ENCODE data around the gene FOXD1. TPM values are rescaled to one million over a fixed set of nuclear protein-coding genes. Genes with fewer than 3 reads are reported as not detected.
"Not testable (repeated sequence)": the region's sequence is repeated elsewhere in the genome, so short reads cannot be mapped to it uniquely, and the experiment has no call there.

The FOXD1 gene
- total RNA-seq, 4 donors from 2014 or later = 1.7 to 22.7 (median 4.5) TPM

- H3K27ac ChIP-seq = no peak overlapping the region
- H3K27me3 ChIP-seq = no peaks in the 10 kb centered on the region
- H3K36me3 ChIP-seq = no peaks in the 10 kb centered on the region
- no peaks in the 10 kb centered on the region for H3K4me1 ChIP-seq
- DNase-seq = no peak
- no peaks in the 10 kb centered on the region for H3K9me3 ChIP-seq
- TF ChIP-seq POLR2A (IDR thresholded peaks at IDR 0.05) (no peak), CTCF (IDR thresholded peaks at IDR 0.05) (no peak)
- no peak overlapping the region for H3K4me3 ChIP-seq
Measured at GRCh38 chr5:73459366-73459765, 10.8 kb upstream of the FOXD1 start.

- not testable (repeated sequence) for H3K27me3 ChIP-seq
Measured at GRCh38 chr5:73456462-73456861, 7.9 kb upstream of the FOXD1 start.

GRCh38 chr5:73454379-73455036, 5.9 kb upstream of the FOXD1 start:
- peak in 1 of 3 donors; percentile 77 for DNase-seq
- no peaks in the 10 kb centered on the region for H3K36me3 ChIP-seq
- H3K4me1 ChIP-seq = peaks cover 0 to 12% (median 0%) of the 10 kb centered on the region in 4 donors
- no peaks in the 10 kb centered on the region for H3K9me3 ChIP-seq
- H3K27me3 ChIP-seq = peaks cover 0 to 22% of the 10 kb centered on the region in 2 donors
- no peak overlapping the region for H3K4me3 ChIP-seq
- no peak overlapping the region for H3K27ac ChIP-seq
- TF ChIP-seq POLR2A (IDR thresholded peaks at IDR 0.05) (no peak), CTCF (IDR thresholded peaks at IDR 0.05) (peak; percentile 15 to 81 (median 72))

More at GRCh38 chr5:73456462-73456861, 7.9 kb upstream of the FOXD1 start:
- H3K27ac ChIP-seq, H3K4me1 ChIP-seq, H3K4me3 ChIP-seq, DNase-seq, H3K36me3 ChIP-seq, H3K9me3 ChIP-seq: not testable (repeated sequence)

GRCh38 chr5:73452215-73452614, 3.6 kb upstream of the FOXD1 start:
- TF ChIP-seq POLR2A (IDR thresholded peaks at IDR 0.05) (no peak), CTCF (IDR thresholded peaks at IDR 0.05) (no peak)
- H3K27me3 ChIP-seq = peaks cover 0 to 29% of the 10 kb centered on the region in 2 donors
- H3K9me3 ChIP-seq = no peaks in the 10 kb centered on the region
- H3K36me3 ChIP-seq = no peaks in the 10 kb centered on the region
- H3K27ac ChIP-seq = no peak overlapping the region
- H3K4me1 ChIP-seq = peaks cover 0 to 23% (median 2%) of the 10 kb centered on the region in 4 donors
- no peak overlapping the region for H3K4me3 ChIP-seq
- DNase-seq = no peak

DNA sequence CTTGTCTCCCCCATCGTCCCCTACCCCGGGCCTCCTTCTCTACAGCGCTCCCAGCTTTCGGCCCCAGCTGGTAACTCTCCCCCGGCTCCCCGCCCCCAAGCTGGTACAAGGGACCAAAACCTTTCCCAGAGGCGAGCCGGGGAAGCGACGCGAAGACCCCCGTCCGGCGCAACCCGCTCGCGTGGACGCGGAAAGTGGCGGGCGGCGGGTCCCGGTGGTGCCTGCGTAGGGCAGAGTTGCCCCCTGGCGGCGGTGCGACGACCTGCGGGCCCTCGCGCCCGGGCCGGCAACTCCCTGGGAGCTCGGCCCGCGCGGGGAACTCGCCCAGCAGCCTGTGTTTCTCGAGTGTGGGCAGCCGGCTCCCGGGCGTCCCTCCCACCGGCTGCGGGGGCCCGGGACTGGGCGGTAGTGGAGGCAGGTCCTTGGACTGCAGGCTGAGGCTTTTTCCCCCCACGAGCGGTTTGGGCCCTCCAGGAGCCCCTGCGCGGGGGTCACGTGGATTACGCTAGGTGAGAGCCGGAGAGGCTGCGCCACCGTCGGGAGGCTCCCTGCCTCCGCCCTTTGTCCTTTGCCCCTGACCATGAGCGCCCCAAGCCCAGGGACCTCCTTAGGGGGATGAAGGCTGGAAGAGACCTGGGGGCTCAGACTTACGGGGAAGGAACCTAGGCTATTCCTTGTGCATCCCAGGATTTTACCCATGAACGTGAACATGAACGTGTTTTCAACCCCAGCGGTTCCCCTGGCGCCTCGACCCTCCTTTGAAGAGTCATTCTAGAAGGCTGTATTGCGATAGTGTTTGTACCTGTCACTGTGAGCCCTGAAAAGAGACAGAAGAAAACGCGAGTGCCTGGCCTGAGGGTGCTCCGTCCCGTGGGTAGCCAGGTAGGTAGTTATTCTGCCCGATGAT, 2.9 kb upstream of the FOXD1 start:
- TF ChIP-seq POLR2A (IDR thresholded peaks at IDR 0.05) (no peak), CTCF (IDR thresholded peaks at IDR 0.05) (peak in 5 of 6 experiments; percentile 44 to 90 (median 89))
- Histone ChIP-seq H3K9me3 (no peaks in the 10 kb centered on the region), H3K27ac (no peak overlapping the region), H3K27me3 (peaks cover 0 to 33% of the 10 kb centered on the region in 2 donors), H3K4me3 (peak overlapping the region in 2 of 4 donors; percentile 35 to 40), H3K36me3 (no peaks in the 10 kb centered on the region), H3K4me1 (peaks cover 0 to 27% (median 4%) of the 10 kb centered on the region in 4 donors)
- DNase-seq = peak; percentile 22 to 86 (median 81)
